Testis (tissue), 3 donors: ENCODE results near the gene LIMA1. TPM values are rescaled to one million over a fixed set of nuclear protein-coding genes. Genes with fewer than 3 reads are reported as not detected.

Experiments used
- DNase-seq: peaks from one replicate; pipeline ENCODE4 v3.0.0-alpha.2; 2019
- H3K27ac ChIP-seq, 2 donors: fragments of 200-600 bp; sonication (generic); one replicate each; pipeline ENCODE4 v1.5.1; 2019
- H3K27me3 ChIP-seq: fragments of 200-600 bp; sonication (generic); one replicate; pipeline ENCODE4 v1.5.1; 2019
- H3K36me3 ChIP-seq: fragments of 200-600 bp; sonication (generic); one replicate; pipeline ENCODE4 v1.5.1; 2017; ENCODE audit warnings: low read depth; ENCODE audit errors: missing control alignments
- H3K4me1 ChIP-seq: fragments of 200-600 bp; sonication (generic); one replicate; pipeline ENCODE4 v1.5.1; 2019
- H3K4me3 ChIP-seq, 2 donors: fragments of 200-600 bp; sonication (generic); one replicate each; pipeline ENCODE4 v1.5.1; 2017 to 2019
- H3K9me3 ChIP-seq: fragments of 200-600 bp; sonication (generic); one replicate; pipeline ENCODE4 v1.5.1; 2017
- CTCF ChIP-seq, 3 experiments: fragments of 450-650 bp in 2 of 3; fragments of 200-600 bp in 1 of 3; sonication (generic) in 1 of 3; IDR thresholded peaks; one replicate each; pipeline ENCODE4 v1.5.1; 2016 to 2019; ENCODE audit warnings: antibody characterized with exemption in 3 of 3, mild to moderate bottlenecking in 2 of 3, moderate library complexity in 1 of 3
- POLR2A ChIP-seq: fragments of 450-650 bp; IDR thresholded peaks from one replicate; pipeline ENCODE4 v1.6.1; 2017; ENCODE audit warnings: antibody characterized with exemption, mild to moderate bottlenecking, moderate library complexity
- WGBS, 2 donors: methylation state at CpG; one replicate each; pipeline ENCODE4 v1.1.5; 2018; 5-methylcytosine and 5-hydroxymethylcytosine counted together
- intact Hi-C: fragments of 100-400 bp; cut with DNase I; formaldehyde crosslinking; loops from one replicate; pipeline ENCODE4 v1.15.1; 2023; ENCODE audit warnings: low total_unique reads
- polyA plus RNA-seq: library from polyadenylated mRNA; stranded (reverse); fragments of 350-450 nt; fragmentation: Illumina TruSeq; extraction: RNeasy Lipid Tissue Mini Kit (QIAGEN cat#74804); gene quantifications from one replicate; pipeline ENCODE4 v1.2.3, GENCODE V29; 2014; ENCODE audit warnings: low read depth, low replicate concordance; ENCODE audit not compliant: insufficient read depth
- total RNA-seq, 2 donors: library from RNA; depleted of rRNA; stranded (reverse); fragments of >200 nt; gene quantifications; one replicate each; pipeline ENCODE4 v1.2.3, GENCODE V29; 2016

LIMA1 gene
- total and polyA plus RNA-seq, 3 donors from 2014 or later = 37.8 to 42.8 (median 41.0) TPM

GRCh38 chr12:50214018-50214417 is 69.3 kb downstream of the LIMA1 start:
- intact Hi-C loops = no loop called here
- H3K27ac ChIP-seq = no peak overlapping the region
- no peak overlapping the region for H3K4me3 ChIP-seq
- TF ChIP-seq CTCF (IDR thresholded peaks at IDR 0.05) = no peak
- no peak for TF ChIP-seq POLR2A
- no peaks in the 10 kb centered on the region for H3K9me3 ChIP-seq
- DNase-seq = no peak
- no peaks in the 10 kb centered on the region for H3K4me1 ChIP-seq
- WGBS, 2 donors = 35 to 52% methylated on average over 1 of the region's 1 CpG
- H3K27me3 ChIP-seq = no peaks in the 10 kb centered on the region
- no peaks in the 10 kb centered on the region for H3K36me3 ChIP-seq

GRCh38 chr12:50213439-50213838 is 69.9 kb downstream of the LIMA1 start:
- no peak for DNase-seq
- no peak overlapping the region for H3K27ac ChIP-seq
- no peaks in the 10 kb centered on the region for H3K27me3 ChIP-seq
- TF ChIP-seq CTCF (IDR thresholded peaks at IDR 0.05) (no peak), POLR2A (no peak)
- H3K4me3 ChIP-seq = no peak overlapping the region
- H3K36me3 ChIP-seq = no peaks in the 10 kb centered on the region
- H3K4me1 ChIP-seq = no peaks in the 10 kb centered on the region
- intact Hi-C loops = no loop called here
- WGBS, 2 donors = 96 to 97% methylated on average over 2 of the region's 2 CpGs
- no peaks in the 10 kb centered on the region for H3K9me3 ChIP-seq

- H3K4me3 ChIP-seq = no peak overlapping the region
- WGBS, 2 donors = 61 to 65% methylated on average over 2 of the region's 2 CpGs
- no peaks in the 10 kb centered on the region for H3K36me3 ChIP-seq
- intact Hi-C loops = no loop called here
- H3K27me3 ChIP-seq = no peaks in the 10 kb centered on the region
- TF ChIP-seq POLR2A = no peak
- TF ChIP-seq CTCF (IDR thresholded peaks at IDR 0.05) = no peak
- H3K4me1 ChIP-seq = no peaks in the 10 kb centered on the region
- no peak for DNase-seq
- no peaks in the 10 kb centered on the region for H3K9me3 ChIP-seq
- H3K27ac ChIP-seq = peak overlapping the region in 1 of 2 donors; percentile 44
These were observed 71.3 kb downstream of the LIMA1 start for GRCh38 chr12:50212071-50212467.

- 60% methylated on average over 6 of the region's 6 CpGs for WGBS, 2 donors
- no peak for DNase-seq
- H3K27ac ChIP-seq = peak overlapping the region in 1 of 2 donors; percentile 44
These were observed 71.8 kb downstream of the LIMA1 start for GRCh38 chr12:50211392-50212070.

More at GRCh38 chr12:50211392-50212070, 71.8 kb downstream of the LIMA1 start:
- no peaks in the 10 kb centered on the region for H3K27me3 ChIP-seq
- intact Hi-C loops = no loop called here
- H3K4me3 ChIP-seq = no peak overlapping the region
- H3K4me1 ChIP-seq = no peaks in the 10 kb centered on the region
- H3K36me3 ChIP-seq = no peaks in the 10 kb centered on the region
- TF ChIP-seq POLR2A (no peak), CTCF (IDR thresholded peaks at IDR 0.05) (no peak)
- no peaks in the 10 kb centered on the region for H3K9me3 ChIP-seq
